ENCODE results near the gene GPN2.
"Not testable (repeated sequence)": the region's sequence is repeated elsewhere in the genome, so short reads cannot be mapped to it uniquely, and the experiment has no call there.

Gene GPN2

GRCh38 chr1:26857473-26858060, 32.5 kb downstream of the GPN2 start:
- DNase-seq, result no peak

GRCh38 chr1:26856604-26857469, 33.2 kb downstream of the GPN2 start:
- DNase-seq, result no peak

GRCh38 chr1:26856181-26856580, 33.9 kb downstream of the GPN2 start:
- no peak for DNase-seq

- DNase-seq, result no peak
Measured at GRCh38 chr1:26855636-26856035, 34.4 kb downstream of the GPN2 start.

- DNase-seq, result no peak
Measured at GRCh38 chr1:26854906-26855305, 35.2 kb downstream of the GPN2 start.

- DNase-seq, result no peak
Measured at GRCh38 chr1:26853600-26853999, 36.5 kb downstream of the GPN2 start.

GRCh38 chr1:26853156-26853555, 36.9 kb downstream of the GPN2 start:
- DNase-seq, result peak; percentile 81

- no peak for DNase-seq
Measured at GRCh38 chr1:26852701-26853100, 37.4 kb downstream of the GPN2 start.

- DNase-seq, result no peak
Measured at GRCh38 chr1:26851106-26851684, 38.9 kb downstream of the GPN2 start.

- DNase-seq, result no peak
Measured at GRCh38 chr1:26848941-26849774, 40.9 kb downstream of the GPN2 start.

GRCh38 chr1:26848499-26848898, 41.6 kb downstream of the GPN2 start:
- no peak for DNase-seq

GRCh38 chr1:26847826-26848225, 42.3 kb downstream of the GPN2 start:
- DNase-seq, result not testable (repeated sequence)

- no peak for DNase-seq
Measured at GRCh38 chr1:26844424-26845196, 45.5 kb downstream of the GPN2 start.

GRCh38 chr1:26839779-26840178, 50.3 kb downstream of the GPN2 start:
- no peak for DNase-seq

GRCh38 chr1:26839339-26839722, 50.8 kb downstream of the GPN2 start:
- DNase-seq, result no peak

- DNase-seq, result no peak
Measured at GRCh38 chr1:26838474-26839338, 51.4 kb downstream of the GPN2 start.

GRCh38 chr1:26837665-26838064, 52.4 kb downstream of the GPN2 start:
- DNase-seq, result not testable (repeated sequence)

- no peak for DNase-seq
Measured at GRCh38 chr1:26833432-26834405, 56.4 kb downstream of the GPN2 start.

GRCh38 chr1:26832249-26832960, 57.7 kb downstream of the GPN2 start:
- no peak for DNase-seq

Data from amniotic stem cell (primary cell).